Measurements from ENCODE around the gene SEMA3C.

Gene SEMA3C

DNA sequence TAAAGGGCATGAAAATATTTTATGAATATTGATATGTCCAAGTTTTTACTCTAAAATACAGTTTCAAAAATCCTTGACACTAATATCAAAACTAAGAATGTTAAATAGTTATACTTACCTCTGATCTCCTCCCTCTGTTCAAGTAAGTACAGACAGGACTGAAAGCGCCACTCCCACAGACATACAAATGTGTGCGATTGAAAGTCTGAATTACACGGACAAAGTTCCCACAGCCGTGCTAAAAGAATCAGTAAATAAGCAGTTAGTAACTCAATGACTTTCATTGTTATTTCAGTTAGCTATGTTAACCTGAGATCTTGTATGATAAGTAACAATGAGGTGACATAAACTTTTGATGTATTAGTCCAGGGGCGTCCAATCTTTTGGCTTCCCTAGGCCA, 100.7 kb downstream of the SEMA3C start:
- no peak for DNase-seq

GRCh38 chr7:80816806-80817205, 102.0 kb downstream of the SEMA3C start:
- DNase-seq, result no peak

DNA sequence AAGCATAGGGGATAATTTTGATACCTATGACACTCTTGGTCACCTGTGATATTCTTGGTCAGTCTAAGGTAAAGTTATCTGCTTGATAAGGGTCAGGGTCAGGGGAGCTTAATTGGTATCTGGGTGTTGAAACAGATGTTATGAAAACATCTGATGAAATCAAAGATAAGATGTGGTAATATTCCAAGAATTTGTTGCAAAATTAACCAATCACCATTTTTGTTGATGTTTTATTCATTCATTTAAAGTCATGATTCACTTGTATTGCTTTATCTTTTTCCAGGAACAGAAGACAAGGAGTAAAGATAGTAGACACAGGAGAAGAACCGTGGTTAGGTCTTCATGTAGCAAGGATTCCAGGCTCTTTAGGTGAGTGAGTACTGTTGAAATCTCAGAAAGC, 103.1 kb downstream of the SEMA3C start:
- DNase-seq, result no peak

- DNase-seq, result no peak
These were observed 109.3 kb downstream of the SEMA3C start for GRCh38 chr7:80809545-80809944.

DNA sequence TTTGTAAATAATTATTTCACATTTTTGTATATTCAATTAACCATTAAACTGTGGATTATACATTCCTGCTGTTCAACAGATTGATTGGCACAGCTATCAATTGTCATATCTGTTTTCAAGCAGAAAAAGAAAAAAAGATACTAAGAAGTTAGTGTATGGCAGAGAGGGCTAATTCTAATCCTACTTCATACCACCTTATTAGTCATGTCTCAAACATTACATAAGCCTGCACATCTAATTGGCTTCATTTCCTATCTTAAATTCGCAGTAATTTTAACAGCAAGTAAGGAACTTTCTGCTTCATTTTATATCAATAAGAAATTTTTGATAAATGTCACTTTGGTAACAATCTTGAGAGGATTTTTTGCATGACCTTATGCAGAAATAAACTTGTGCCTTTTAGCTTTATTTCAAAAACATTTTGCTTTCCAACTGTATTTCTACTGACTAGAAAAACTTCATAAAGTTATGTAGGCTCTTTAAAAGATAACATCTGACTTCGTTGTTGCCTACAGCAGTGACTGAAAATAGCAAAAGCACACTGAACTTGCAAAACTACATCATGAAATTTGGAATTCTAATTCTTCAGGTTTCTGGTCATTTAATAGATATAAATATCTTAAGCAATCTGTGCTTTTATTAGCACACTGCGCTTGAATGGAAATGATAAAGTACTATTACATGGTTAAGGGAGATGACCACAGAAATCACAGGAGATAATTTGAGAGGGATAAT, 111.5 kb downstream of the SEMA3C start:
- DNase-seq, result no peak

GRCh38 chr7:80806663-80807062, 112.2 kb downstream of the SEMA3C start:
- DNase-seq, result no peak

DNA sequence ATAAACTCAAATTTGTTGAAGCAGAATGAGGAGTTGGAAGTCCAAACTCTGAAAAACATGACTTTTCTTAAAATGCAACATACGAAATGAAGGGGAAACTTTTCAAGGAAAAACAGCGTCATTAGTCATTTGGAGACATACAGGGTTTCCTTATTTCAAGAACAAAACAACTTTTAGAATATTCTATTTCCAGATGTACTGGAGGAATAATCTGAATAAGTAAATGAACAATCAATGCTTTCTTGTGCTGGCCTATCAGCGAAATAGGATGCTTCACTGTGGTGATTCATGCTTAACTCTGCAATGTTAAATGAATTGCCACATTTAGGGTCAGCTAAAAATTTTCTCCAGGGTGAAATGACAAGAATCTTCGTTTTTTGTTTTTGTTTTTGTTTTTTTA, 114.3 kb downstream of the SEMA3C start:
- no peak for DNase-seq

DNA sequence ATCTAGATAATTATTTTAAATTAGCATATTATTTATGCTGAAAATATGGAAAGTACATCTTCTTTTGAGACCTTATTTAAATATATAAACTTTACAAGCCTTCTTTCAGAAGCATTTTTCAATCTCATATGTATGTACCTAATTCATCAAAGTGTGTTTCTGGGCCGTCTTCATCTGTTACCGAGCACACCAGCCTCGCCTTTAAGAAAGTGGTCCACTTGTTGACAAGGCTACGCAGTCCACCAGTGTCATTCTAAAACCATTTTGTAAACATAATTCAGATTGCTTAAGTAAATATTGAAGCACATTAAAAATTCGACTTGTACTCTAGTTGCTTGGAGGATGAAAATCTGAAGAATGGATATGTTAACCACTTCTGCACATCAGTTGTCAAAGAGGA, 116.3 kb downstream of the SEMA3C start:
- no peak for DNase-seq

- no peak for DNase-seq
These were observed 123.9 kb downstream of the SEMA3C start for GRCh38 chr7:80794631-80795573.

- no peak for DNase-seq
These were observed 127.3 kb downstream of the SEMA3C start for GRCh38 chr7:80791509-80791929.

- DNase-seq, result no peak
These were observed 128.0 kb downstream of the SEMA3C start for GRCh38 chr7:80790877-80791276.

- DNase-seq, result no peak
These were observed 131.1 kb downstream of the SEMA3C start for GRCh38 chr7:80787721-80788120.

DNA sequence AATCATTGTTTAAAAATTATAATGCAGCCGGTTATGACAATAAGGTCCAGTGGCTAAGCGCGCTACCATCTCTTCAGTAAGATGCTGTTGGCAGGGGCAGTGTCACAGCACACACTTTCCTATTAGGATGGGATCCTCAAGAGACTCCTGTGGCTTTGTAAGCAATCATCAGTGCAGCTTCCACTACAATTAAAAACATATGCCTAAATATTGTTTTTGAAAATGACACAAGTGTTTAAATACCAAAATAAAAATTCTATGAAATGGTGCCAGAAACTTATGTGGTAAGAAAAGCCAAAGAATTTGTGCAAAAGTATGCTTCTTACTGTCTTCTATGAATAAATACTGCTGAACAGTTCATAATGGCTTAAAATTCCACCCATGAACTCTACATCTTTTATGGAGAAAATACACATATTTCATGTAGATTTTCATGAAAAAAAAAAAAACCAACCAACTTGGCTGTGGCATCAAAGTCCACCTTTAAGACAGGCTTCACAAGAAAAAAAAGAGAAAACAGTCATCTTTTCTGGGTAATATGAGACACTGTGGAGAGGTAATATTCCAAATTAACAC, 132.8 kb downstream of the SEMA3C start:
- no peak for DNase-seq

GRCh38 chr7:80785276-80785675, 133.6 kb downstream of the SEMA3C start:
- no peak for DNase-seq

GRCh38 chr7:80783678-80784327, 135.0 kb downstream of the SEMA3C start:
- DNase-seq, result no peak

DNA sequence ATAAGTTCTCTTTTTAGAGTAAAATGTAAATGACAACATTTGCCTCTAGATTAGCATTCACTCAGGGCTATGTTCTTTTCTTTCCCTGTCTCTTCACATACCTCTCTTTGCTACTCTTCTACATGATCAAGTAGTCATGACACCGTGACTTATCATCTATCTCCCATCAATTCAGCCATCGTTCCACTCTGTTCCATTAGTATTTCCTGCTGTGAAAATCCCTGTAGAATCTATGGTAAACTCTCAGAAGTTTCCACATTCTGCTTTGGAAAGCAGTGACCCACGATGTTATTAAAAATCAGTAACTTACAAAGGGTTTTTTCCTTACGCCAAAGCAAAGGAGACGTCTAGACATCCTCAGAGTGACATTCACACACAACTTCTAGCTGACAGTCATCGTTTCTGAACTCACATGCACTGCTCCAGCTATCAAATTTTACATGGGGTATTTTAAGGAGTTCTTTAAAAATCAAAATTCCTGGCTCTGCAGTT, 135.6 kb downstream of the SEMA3C start:
- DNase-seq, result no peak

GRCh38 chr7:80781561-80781979, 137.3 kb downstream of the SEMA3C start:
- no peak for DNase-seq

DNA sequence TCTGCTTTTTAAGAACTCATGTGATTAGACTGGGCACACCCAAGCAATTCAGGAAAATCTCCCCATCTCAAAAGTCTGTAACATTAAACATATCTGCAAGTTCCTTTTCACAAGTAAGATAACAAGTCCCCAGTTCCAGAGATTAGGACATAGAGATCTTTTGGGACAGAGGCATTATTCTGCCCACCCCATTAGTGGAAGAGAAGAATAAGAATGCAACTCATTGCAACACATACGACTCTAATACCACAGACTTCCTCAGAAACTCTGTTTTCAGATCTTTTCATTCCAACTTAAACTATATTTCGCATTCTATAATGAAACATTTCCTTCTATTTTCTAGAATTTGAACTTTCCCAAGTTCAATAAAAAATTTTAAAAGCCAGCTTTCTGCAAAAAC, 137.7 kb downstream of the SEMA3C start:
- no peak for DNase-seq

DNA sequence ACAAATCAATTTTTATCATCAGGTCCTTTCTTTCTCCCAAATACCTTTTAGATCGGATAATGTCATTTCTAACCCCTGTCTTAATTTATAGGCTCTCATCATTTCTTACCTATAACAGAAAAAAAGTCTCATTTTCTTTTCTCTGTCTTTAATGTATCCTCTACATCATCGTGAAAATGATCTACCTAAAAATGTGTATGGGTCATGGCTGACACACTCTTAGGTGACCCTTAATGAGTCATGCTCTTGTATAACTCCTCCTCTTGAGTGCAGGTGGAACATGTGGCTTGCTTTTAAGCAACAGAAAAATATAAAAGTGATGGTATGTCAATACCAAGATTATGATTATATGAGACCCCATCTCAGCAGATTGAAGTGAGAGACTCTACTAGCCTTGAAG, 139.4 kb downstream of the SEMA3C start:
- no peak for DNase-seq

- no peak for DNase-seq
These were observed 143.0 kb downstream of the SEMA3C start for GRCh38 chr7:80775897-80776296.

DNA sequence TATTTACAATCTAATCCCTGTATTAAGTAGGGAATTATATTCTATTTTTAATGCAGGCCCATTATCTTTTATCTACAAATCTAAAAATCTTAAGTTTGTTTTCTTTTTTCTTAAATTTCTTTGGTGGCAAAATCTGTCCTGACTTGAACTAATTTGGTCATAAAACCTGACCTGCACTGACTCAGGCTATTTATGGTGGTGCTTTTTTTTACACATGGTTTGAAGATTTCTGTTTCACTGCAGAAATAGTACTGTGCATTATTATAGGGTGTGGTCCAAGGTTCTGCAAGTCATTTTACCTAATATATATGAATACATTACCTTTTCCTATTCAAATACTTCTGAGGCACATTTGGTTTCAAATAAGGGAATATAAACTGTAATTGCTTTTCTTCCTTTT, 143.4 kb downstream of the SEMA3C start:
- no peak for DNase-seq

DNA sequence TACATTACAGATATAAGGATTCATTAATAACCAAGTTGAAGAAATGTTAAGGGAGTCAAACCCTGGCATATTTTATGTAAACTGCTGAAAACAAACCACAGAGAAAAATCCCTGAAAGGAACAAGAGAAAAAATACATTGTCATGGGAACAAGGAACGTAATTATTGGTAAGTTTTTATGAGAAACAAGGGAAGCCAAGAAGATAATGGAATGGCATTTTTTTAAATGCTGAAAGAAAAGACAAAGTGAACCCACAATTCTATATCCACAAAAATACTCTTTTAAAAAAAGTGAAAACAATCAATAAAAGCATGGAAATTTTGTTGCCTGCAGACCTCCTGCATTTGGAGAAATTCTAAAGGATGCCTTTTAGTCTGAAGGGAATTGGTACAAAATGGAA, 144.0 kb downstream of the SEMA3C start:
- no peak for DNase-seq
